BJ (cell line): Measurements from ENCODE around the gene ENOX2. TPM values are rescaled to one million over a fixed set of nuclear protein-coding genes. Genes with fewer than 3 reads are reported as not detected.

Experiments
- CTCF ChIA-PET: fragments of 350-600 bp; formaldehyde crosslinking; extraction: SDS; loops from one replicate; lab custom pipeline; 2021; ENCODE audit warnings: antibody characterized with exemption, inconsistent platforms; lab: Yijun Ruan, JAX
- POLR2A ChIA-PET: fragments of 300-600 bp; sonication (Branson Sonifier 250); formaldehyde crosslinking; extraction: SDS; loops from one replicate; lab custom pipeline; 2021; ENCODE audit warnings: antibody characterized with exemption; lab: Charles Lee
- DNase-seq: peaks from one replicate; pipeline ENCODE4 v3.0.0-alpha.2; 2011; ENCODE audit warnings: low read depth
- H3K27me3 ChIP-seq: 2 replicates; pipeline ENCODE4 v1.6.0; 2011; ENCODE audit warnings: low read length; ENCODE audit not compliant: control insufficient read depth, insufficient read depth
- H3K36me3 ChIP-seq: 2 replicates; pipeline ENCODE4 v1.5.1; 2011; ENCODE audit warnings: low read length; ENCODE audit not compliant: control insufficient read depth, insufficient read depth
- H3K4me3 ChIP-seq: 2 replicates; pipeline ENCODE4 v1.5.1; 2011; ENCODE audit warnings: low read depth, mild to moderate bottlenecking, control low read depth, low read length
- CTCF ChIP-seq: IDR thresholded peaks from 2 replicates; pipeline ENCODE4 v1.5.1; 2011; ENCODE audit warnings: low read depth, mild to moderate bottlenecking, control low read depth, inconsistent platforms, low read length, moderate library complexity; ENCODE audit not compliant: insufficient read depth
- polyA plus RNA-seq: library from polyadenylated mRNA; depleted of rRNA; stranded (reverse); fragments of >200 nt; gene quantifications from 2 replicates; pipeline ENCODE4 v1.2.3, GENCODE V29; 2011

ENOX2 gene
- polyA plus RNA-seq, 1 experiment, result 17.5 TPM

- H3K36me3 ChIP-seq, result no peaks in the 10 kb centered on the region
- ChIA-PET CTCF (no interaction called here), POLR2A (no interaction called here)
- no peak for DNase-seq
- no peak for TF ChIP-seq CTCF
- H3K4me3 ChIP-seq, result no peak overlapping the region
- H3K27me3 ChIP-seq, result no peaks in the 10 kb centered on the region
Observed at GRCh38 chrX:130594453-130594916, 308.5 kb downstream of the ENOX2 start.

- DNase-seq, result no peak
- TF ChIP-seq CTCF, result no peak
- ChIA-PET POLR2A (no interaction called here), CTCF (interaction anchor here (0.7 kb wide), 1 partner anchor 64 kb away, joined by 3 read pairs; no protein-coding TSS in a partner anchor)
- Histone ChIP-seq H3K36me3 (no peaks in the 10 kb centered on the region), H3K4me3 (no peak overlapping the region), H3K27me3 (no peaks in the 10 kb centered on the region)
Observed at GRCh38 chrX:130593911-130594310, 309.1 kb downstream of the ENOX2 start.

GRCh38 chrX:130592204-130592603, 310.8 kb downstream of the ENOX2 start:
- DNase-seq, result no peak
- no peaks in the 10 kb centered on the region for H3K27me3 ChIP-seq
- no peaks in the 10 kb centered on the region for H3K36me3 ChIP-seq
- CTCF ChIA-PET, result no interaction called here
- H3K4me3 ChIP-seq, result no peak overlapping the region
- POLR2A ChIA-PET, result no interaction called here
- TF ChIP-seq CTCF, result no peak

- TF ChIP-seq CTCF, result no peak
- no peak overlapping the region for H3K4me3 ChIP-seq
- H3K27me3 ChIP-seq, result no peaks in the 10 kb centered on the region
- no peak for DNase-seq
- ChIA-PET POLR2A (no interaction called here), CTCF (no interaction called here)
- no peaks in the 10 kb centered on the region for H3K36me3 ChIP-seq
Observed at GRCh38 chrX:130578906-130579305, 324.1 kb downstream of the ENOX2 start.

- H3K36me3 ChIP-seq, result no peaks in the 10 kb centered on the region
- H3K27me3 ChIP-seq, result no peaks in the 10 kb centered on the region
- no peak overlapping the region for H3K4me3 ChIP-seq
- no peak for DNase-seq
- ChIA-PET CTCF (no interaction called here), POLR2A (no interaction called here)
- no peak for TF ChIP-seq CTCF
Observed at GRCh38 chrX:130577431-130577830, 325.6 kb downstream of the ENOX2 start.
